Activated CD4-positive, CD25-positive, alpha-beta regulatory T cell (primary cell): Measurements from ENCODE around the gene EP300.
A peak's percentile ranks its signal among the peaks of the same experiment; 100 is the strongest.
"Not testable (repeated sequence)": the region's sequence is repeated elsewhere in the genome, so short reads cannot be mapped to it uniquely, and the experiment has no call there.

ENCODE experiments used
- DNase-seq, 4 experiments: peaks; one replicate each; lab custom pipeline; 2025; lab: John Stamatoyannopoulos, UW

The EP300 gene

GRCh38 chr22:41092023-41092817, at the start of gene EP300:
Gene EP300 (plus strand): TSS chr22:41092592. CDS start chr22:41093005, 413 bp downstream.
- DNase-seq = peak; percentile 67 to 82 (median 71)

- no peak for DNase-seq
Observed at GRCh38 chr22:41043722-41044121, 48.7 kb upstream of the EP300 start.

- DNase-seq = not testable (repeated sequence)
Observed at GRCh38 chr22:41045575-41045974, 46.8 kb upstream of the EP300 start.

GRCh38 chr22:41047801-41048211, 44.6 kb upstream of the EP300 start:
- DNase-seq = no peak

GRCh38 chr22:41048345-41048744, 44.0 kb upstream of the EP300 start:
- not testable (repeated sequence) for DNase-seq

GRCh38 chr22:41048791-41049717, 43.3 kb upstream of the EP300 start:
- DNase-seq = no peak

GRCh38 chr22:41049795-41050194, 42.6 kb upstream of the EP300 start:
- DNase-seq = not testable (repeated sequence)

GRCh38 chr22:41050883-41051282, 41.5 kb upstream of the EP300 start:
- no peak for DNase-seq

- DNase-seq = no peak
Observed at GRCh38 chr22:41052661-41053490, 39.5 kb upstream of the EP300 start.

GRCh38 chr22:41057076-41057475, 35.3 kb upstream of the EP300 start:
- no peak for DNase-seq

- no peak for DNase-seq
Observed at GRCh38 chr22:41062146-41062545, 30.2 kb upstream of the EP300 start.

- DNase-seq = not testable (repeated sequence)
Observed at GRCh38 chr22:41064326-41064725, 28.1 kb upstream of the EP300 start.

- DNase-seq = not testable (repeated sequence)
Observed at GRCh38 chr22:41066341-41066740, 26.1 kb upstream of the EP300 start.

GRCh38 chr22:41067968-41068367, 24.4 kb upstream of the EP300 start:
- DNase-seq = not testable (repeated sequence)

- no peak for DNase-seq
Observed at GRCh38 chr22:41070665-41071331, 21.6 kb upstream of the EP300 start.

- DNase-seq = no peak
Observed at GRCh38 chr22:41074061-41074460, 18.3 kb upstream of the EP300 start.

- no peak for DNase-seq
Observed at GRCh38 chr22:41074466-41074865, 17.9 kb upstream of the EP300 start.

GRCh38 chr22:41074941-41075710, 17.3 kb upstream of the EP300 start:
- DNase-seq = no peak

- DNase-seq = no peak
Observed at GRCh38 chr22:41075946-41076345, 16.4 kb upstream of the EP300 start.

- DNase-seq = no peak
Observed at GRCh38 chr22:41076857-41077256, 15.5 kb upstream of the EP300 start.

- no peak for DNase-seq
Observed at GRCh38 chr22:41078931-41079330, 13.5 kb upstream of the EP300 start.
